Measurements from ENCODE around the gene MRPL49.

Gene MRPL49

DNA sequence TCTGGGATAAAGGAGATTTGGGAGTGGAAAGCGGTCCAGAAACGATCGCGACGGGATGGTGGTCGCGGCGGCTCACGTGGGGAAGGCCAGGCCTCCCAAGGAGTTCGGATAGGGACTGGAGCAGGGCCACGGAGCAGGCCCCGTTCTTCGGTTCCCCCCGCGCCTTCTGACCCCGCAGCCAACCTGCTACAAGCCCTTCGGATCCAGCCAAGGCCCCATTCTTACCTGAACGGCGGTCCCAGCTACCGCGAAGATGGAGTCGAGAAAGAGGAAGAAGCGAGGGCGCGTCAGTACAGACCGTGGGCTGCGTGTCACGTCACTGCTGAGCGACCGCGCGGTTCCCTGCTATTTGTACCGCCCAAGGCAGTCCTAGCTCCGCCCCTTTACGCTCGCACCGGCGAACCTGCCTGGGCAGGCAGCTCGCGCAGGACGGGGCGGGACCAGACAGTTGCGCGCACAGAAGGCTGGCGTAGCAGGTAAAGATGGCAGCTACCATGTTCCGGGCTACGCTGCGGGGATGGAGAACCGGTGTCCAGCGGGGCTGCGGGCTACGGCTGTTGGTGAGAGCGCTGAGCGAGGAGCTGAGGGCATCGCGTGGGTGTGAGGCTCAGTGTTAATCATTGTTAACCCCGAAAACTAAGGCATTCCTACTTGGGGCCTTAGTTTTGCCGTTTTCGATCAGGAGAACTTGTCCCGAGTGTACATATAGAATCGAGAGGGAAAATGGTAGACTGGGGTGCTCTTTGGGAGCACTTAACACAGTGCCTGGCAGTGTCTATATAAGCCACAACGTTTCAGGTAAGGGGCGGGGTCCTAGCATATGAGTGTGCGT lies at the start of gene MRPL49, which contains the start of gene FAU:
TSS of gene MRPL49 (plus strand) at position 457 of the 832 bp plus-strand sequence. CDS start at position 483, 26 bp downstream.
TSS of gene FAU (minus strand) at position 270 of the 832 bp plus-strand sequence. CDS start 321 bp downstream, outside the sequence.
- peak; percentile 98 for DNase-seq (ENCODE audit: low spot score)

DNA sequence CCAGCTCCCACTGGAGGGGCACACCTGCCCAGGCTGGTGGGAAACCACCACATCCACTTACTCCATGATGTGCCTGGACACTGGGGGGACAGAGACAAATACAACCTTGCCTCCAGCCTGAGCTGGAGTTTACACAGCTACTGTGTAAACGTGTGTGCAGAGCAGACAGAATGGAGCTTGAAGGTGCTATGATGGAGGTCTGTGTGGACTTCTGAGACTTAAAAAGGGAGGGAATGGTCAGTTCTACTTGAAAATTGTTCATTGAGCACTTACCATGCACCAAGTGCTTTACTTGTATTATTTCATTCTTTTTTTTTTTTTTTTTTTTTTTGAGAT lies 49.5 kb upstream of the MRPL49 start:
- no peak for DNase-seq (ENCODE audit: low spot score)

DNA sequence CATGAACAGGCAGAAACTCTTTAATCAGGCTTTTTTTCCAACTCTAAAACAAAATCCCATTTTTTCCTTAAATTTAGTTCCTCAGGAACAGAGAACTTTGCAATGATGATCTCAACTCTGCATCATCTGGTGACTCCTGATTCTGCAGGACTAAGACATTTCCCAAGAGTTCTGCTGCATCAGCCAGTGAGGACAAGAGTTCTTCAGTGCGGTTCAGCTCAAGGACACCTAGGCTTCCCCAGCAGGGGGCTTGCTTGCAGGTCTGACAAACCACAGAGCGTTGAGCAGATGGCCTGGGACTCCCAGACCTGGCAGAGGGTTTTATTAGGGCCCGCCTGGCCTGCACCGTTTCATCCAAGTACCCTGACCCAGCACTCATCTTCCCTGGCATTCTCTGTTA lies 44.7 kb upstream of the MRPL49 start:
- peak; percentile 20 for DNase-seq (ENCODE audit: low spot score)

DNA sequence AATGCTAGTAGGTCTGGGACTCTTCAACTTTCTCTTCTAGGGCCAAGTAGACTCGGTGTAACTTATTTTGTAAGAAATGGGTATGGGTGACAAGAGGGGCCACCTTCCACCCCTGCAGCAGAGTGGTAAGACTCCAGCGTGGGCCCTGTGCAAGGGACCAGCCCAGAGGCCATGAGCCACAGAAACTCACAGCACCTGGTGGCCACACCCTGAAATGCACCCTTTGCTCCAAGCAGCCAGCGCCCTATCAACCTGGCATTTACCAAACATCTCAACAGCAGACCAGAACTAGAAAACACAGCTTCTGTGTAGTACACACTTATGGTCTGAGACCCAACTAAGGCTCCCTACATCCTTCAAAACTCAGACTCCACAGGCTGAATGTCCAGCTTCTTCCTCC lies 44.0 kb upstream of the MRPL49 start:
- DNase-seq (ENCODE audit: low spot score) = peak; percentile 50

DNA sequence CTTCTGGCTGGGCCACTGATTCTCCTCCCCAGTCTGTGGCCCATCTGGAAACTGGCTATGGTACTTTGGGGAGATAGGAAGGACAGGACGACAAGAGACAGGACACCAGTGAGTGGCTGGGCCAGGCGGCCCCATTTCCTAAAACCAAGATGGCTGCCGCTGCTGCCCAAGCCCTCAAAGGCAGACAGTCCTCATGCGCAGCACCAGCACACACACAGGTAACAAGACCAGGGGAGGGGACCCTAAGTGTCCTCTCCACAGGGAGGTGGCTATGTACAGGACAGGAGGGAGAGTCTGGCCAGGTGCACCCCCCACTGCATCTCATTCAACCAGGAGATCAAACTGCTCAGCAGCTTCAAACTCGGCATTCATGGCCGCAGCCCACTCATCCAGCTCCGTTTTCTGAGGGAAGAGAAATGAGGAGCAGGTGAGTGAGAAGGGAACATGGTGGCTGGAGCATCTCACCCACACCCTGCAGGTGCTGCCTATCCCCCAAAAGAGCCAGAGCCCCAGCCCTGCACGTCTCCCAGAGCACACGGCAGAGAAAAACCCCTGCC lies 43.3 kb upstream of the MRPL49 start:
- no peak for DNase-seq (ENCODE audit: low spot score)

DNA sequence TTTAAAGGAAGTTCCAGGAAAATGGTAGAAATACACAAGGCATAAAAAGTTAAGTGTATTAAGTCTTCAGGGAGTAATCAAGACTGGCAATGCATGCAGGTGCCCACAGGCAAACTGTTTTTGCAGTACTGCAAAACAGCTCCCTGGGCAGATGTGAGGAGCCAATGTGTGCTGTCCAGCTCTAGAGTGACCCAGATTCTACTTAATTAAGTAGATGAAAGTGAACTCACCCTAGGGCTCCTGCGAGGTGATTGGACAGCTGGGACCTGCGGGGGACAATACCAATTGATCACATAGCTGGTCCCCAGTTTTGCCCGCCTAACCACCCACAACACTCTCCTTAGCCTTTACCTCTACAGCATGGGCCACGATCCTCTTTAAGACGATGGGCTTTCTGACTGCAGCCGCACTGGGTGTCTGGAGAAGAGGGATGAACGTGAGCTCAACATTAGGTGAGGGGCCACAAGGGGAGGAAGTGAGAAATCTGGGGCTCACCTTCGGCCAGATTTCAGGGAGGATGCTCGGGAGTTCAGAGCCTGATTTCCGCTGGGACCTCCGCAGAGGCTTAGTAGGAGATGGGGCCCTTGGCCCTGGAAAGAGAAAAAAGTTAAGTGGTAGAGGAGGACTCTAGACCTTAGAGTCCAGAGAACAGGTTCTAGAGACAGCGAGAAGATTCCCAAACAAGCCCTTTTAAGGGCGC lies 38.8 kb upstream of the MRPL49 start:
- no peak for DNase-seq (ENCODE audit: low spot score)

DNA sequence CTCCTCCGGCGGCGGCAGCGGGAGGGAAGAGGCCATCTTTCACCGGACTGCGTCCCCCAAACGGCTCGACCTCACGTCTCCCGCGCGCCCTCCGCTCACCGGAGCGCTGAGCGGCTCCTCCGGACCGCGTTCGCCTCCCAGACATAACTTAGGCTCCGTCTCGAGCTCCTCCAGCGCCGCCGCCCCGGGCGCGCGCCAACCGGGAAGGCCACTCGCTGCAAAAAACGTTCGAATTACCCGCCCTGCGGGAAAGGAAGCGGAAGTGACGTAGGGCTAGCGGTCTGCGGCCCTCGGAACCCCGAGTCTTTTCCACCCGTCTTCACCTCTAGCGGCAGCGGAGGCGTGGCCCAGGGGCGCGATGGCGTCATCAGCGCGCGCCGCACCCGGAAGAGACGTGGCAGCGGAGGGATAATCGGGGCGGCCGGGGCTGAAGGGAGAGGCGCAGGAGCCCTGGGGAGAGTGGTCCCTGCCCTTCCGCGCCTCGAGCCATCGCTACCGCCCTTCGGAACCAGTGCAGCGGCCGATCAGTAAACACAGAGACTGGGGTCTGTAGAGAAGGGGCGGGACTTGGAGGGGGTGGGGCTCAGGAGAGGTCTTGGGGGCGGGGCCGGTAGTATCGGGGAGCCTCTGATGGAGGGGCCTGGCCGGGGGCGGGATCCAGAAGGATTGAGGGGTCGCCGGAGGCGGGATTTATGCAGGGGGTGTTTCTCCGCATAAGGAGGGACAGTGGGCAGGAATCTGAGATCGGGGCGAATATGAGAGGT lies 38.1 kb upstream of the MRPL49 start, which contains the start of the genes CDCA5 and ZFPL1:
TSS of gene CDCA5 (minus strand) at position 207 of the 764 bp plus-strand sequence. CDS start at position 145, 62 bp downstream.
TSS of gene ZFPL1 (plus strand) at position 389 of the 764 bp plus-strand sequence. CDS start 477 bp downstream, outside the sequence.
- peak; percentile 97 for DNase-seq (ENCODE audit: low spot score)

DNA sequence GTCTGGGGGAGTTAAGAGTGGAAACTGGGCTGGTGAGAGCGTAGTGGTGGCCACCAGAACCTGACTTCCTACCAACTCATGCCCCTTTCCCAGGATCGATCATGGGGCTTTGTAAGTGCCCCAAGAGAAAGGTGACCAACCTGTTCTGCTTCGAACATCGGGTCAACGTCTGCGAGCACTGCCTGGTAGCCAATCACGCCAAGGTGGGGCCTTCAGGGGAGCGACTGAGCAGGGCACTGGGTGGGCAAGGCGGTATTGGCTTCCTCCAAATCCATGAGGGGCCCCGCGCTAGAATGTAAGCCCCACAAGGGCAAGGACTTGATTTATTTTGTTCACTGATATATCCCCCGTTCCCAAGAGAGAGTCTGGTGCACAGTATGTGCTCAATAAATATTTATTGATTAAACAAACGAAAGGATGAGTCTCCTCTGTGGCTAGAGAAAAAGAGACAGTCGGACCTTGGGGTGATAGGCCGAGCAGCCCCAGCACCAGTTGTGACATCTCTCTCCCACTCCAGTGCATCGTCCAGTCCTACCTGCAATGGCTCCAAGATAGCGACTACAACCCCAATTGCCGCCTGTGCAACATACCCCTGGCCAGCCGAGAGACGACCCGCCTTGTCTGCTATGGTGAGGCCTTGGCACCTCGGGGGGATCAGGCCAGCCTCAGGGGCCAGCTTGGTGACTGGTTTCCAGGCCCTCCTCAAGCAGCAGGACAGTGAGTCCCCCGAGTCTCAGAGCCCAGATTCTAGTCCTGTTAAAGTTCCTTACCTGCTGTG lies 37.3 kb upstream of the MRPL49 start:
- no peak for DNase-seq (ENCODE audit: low spot score)

DNA sequence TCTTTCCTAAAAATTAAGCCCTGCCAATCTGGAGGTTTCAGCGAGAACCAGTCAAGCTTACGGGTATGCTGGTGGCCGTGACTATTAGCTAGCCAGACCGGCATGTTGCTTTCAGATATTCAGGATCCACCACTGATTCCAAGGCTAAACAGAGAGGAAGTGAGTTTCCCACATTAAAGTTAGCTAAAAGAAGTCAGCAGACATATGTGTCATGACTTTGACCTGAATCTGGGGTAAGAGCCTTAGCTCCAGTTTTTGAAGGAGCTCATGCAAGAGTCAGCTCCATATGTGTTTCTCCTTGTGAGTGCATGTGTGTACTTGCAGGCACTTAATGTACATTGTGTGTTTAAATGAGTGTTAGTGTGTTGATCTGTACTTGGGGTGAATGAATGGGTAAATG lies 36.7 kb upstream of the MRPL49 start:
- DNase-seq (ENCODE audit: low spot score) = no peak

DNA sequence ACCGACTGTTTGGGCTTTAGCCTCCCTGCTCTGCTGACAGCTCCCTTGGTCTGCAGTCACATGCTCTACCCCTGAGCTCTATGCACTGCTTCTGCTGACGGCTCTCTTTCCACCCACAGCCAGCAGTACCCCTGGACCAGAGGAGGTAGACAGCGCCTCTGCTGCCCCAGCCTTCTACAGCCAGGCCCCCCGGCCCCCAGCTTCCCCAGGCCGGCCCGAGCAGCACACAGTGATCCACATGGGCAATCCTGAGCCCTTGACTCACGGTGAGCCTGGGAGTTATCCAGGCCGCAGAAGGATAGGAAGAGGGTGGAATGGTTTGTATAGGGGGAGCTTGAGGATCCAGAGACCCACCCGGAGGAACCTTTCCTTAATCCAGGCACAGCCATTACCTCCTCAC lies 35.3 kb upstream of the MRPL49 start:
- no peak for DNase-seq (ENCODE audit: low spot score)

DNA sequence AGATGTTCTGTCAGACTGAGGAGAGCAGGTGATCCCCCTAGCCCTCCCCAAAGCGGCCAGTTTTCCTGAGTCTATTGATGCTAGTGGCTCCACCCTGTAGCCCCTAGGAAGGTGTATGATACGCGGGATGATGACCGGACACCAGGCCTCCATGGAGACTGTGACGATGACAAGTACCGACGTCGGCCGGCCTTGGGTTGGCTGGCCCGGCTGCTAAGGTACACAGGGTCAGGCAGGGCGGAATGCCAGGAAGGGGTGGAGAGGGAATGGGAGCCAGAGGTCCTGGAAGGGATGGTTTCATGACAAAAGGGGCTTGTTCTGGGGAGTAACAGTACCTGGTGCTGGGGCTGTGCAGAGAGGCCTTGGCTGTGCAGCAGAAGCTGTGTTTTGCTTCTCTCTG lies 34.9 kb upstream of the MRPL49 start:
- DNase-seq (ENCODE audit: low spot score) = no peak

DNA sequence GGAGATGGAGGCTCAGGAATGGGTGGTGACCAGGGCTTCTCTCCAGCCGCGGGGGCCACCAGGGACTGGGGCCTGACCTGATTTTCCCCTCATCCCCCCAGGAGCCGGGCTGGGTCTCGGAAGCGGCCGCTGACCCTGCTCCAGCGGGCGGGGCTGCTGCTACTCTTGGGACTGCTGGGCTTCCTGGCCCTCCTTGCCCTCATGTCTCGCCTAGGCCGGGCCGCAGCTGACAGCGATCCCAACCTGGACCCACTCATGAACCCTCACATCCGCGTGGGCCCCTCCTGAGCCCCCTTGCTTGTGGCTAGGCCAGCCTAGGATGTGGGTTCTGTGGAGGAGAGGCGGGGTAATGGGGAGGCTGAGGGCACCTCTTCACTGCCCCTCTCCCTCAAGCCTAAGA lies 34.3 kb upstream of the MRPL49 start:
- no peak for DNase-seq (ENCODE audit: low spot score)

DNA sequence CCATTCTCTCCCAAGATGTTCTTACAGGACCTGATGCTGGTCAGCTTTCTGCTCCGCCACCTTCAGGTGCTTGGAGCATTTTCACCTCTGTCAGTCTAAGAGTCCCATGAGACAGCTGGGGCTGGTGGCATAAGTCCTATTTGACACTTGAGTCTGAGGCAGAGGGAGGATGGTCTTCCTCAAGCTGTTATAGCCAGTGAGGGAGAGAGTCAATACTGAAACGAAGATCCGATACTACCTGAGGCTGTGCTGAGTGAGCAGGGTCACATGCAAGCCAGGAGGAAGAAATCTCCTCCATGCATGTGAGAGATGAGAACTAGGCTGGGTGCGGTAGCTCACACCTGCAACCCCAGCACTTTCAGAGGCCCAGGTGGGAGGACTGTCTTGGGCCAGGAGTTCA lies 32.5 kb upstream of the MRPL49 start:
- no peak for DNase-seq (ENCODE audit: low spot score)

DNA sequence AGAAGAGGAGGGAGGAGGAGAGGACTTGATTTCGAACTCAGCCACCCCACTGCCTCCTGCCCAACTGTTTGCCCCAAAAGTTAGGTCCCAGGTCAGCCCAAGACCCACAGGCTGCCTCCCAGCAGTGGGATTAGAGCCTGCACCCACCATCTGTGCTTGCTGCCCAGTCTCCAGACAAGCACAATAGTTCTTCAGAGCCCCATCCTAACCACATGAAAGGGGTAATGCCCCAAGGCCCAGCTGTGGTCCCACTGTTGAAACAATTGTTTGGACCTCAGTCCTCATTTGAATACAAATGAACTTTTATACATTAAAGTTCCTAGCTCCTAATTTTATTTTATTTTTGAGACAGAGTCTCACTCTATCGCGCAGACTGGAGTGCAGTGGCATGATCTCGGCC lies 31.5 kb upstream of the MRPL49 start:
- no peak for DNase-seq (ENCODE audit: low spot score)

DNA sequence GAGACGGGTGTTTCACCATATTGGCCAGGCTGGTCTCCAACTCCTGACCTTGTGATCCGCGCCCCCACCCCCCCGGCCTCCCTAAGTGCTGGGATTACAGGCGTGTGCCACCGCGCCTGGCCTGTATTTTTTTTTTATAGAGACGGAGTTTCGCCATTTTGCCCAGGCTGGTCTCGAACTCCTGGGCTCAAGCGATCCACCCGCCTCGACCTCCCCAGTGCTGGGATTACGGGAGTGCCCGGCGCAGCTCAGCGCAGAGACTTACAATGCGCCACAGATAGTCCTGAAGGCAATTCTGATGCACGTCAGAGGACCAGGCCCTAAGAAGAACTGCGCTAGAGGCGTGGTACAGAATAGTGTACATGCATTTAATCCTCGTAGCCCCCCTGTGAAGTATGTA lies 26.7 kb upstream of the MRPL49 start:
- no peak for DNase-seq (ENCODE audit: low spot score)

DNA sequence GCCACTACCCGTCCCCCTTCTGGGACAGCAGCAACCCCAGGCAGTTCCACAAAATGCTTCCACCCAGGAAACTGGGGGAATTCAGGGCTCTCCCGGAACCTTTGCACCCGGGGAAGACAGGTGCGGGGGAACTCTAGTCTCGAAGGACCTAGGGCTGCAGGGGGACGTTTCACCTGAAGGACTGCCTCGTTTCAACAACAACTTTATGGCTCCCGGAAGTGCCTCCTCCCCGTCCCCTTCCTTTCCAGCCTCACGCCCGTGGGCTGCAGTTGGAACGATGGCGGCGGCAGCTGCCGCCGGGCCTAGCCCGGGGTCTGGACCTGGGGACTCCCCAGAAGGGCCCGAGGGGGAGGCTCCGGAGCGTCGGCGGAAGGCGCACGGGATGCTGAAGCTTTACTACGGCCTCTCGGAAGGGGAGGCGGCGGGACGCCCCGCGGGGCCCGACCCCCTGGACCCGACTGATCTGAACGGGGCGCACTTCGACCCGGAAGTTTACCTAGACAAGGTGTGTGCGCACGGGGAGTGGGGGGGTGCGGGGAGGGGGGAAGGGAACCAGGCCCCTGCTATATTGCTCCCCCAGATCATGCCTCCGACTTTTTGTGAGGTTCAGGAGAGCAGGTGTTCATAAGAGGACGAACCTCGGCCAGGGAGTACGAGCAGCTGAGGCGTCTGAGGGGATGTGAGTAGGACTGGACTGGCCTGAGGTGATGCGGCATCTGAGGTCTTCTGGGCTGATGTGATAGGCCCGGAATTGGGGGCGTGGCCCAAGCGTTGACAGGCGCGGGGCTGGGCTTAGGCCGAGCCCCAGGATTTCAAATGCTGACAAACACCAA lies 25.9 kb upstream of the MRPL49 start, which contains the start of gene VPS51:
TSS of gene VPS51 (plus strand) at position 241 of the 833 bp plus-strand sequence. CDS start at position 278, 37 bp downstream.
- peak; percentile 94 for DNase-seq (ENCODE audit: low spot score)

DNA sequence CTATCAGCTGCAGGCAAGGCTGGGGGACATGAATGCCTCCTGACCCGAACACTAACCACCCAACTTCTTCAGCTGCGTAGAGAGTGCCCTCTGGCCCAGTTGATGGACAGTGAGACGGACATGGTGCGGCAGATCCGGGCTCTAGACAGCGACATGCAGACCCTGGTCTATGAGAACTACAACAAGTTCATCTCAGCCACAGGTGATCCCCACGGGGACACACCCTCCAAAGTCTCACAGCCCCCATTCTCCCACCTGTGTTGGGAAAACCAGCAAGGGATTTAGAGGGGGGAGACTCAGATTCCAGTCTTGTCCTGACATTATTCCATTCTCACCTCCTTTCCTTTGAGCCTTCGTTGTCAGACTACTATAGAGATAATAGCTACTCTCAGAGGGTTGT lies 25.2 kb upstream of the MRPL49 start:
- no peak for DNase-seq (ENCODE audit: low spot score)

DNA sequence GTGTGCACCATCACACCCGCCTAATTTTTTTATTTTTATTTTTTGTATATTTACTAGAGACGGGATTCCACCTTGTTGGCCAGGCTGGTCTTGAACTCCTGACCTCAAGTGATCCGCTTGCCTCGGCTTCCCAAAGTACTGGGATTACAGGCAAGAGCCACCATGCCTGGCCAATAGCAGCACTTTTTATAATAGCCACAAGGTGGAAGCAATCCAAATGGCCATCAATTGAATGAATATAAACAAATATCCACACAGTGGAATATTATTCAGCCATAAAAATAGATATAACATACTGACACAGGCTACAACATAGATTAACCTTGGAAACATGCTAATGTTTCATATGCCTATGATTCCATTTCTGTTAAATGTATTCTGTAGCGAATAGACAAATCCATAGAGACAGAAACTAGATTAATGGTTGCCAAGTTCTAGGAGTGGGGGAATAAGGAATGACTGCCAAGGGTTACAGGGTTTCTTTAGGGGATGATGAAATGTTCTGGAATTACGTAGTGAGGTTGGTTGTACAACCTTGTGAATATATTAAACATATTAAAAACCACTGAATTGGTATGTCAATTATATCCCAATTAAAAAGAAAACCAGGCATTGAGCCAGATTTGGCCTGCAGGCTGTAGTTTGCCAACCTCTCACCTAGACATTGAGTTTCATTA lies 21.3 kb upstream of the MRPL49 start:
- DNase-seq (ENCODE audit: low spot score) = no peak

Measured in SW480 (cell line).